B cell (primary cell): ENCODE data around the gene MTHFSD. TPM values are rescaled to one million over a fixed set of nuclear protein-coding genes. Genes with fewer than 3 reads are reported as not detected.

ENCODE experiments used
- ATAC-seq: fragments of 200-7000 bp; cut with Tn5 transposase; one replicate; pipeline ENCODE4 v1.10.0; 2021; ENCODE audit warnings: low read depth, mild to moderate bottlenecking, moderate number of reproducible peaks, moderate library complexity
- CTCF ChIA-PET: fragments of 350-600 bp; sonication (Branson Sonifier 250); formaldehyde crosslinking; loops from one replicate; lab custom pipeline; 2021; ENCODE audit warnings: antibody characterized with exemption, inconsistent platforms; lab: Charles Lee
- POLR2A ChIA-PET: fragments of 350-600 bp; sonication (Branson Sonifier 250); formaldehyde crosslinking; loops from one replicate; lab custom pipeline; 2021; ENCODE audit warnings: antibody characterized with exemption; lab: Charles Lee
- DNase-seq: peaks from one replicate; pipeline ENCODE4 v3.0.0; 2013
- H2AFZ ChIP-seq: 2 replicates; pipeline ENCODE4 v1.6.1; 2012; ENCODE audit warnings: mild to moderate bottlenecking, low read depth, low read length; ENCODE audit not compliant: insufficient read depth, poor library complexity, severe bottlenecking
- H3K27ac ChIP-seq, 2 donors: 1 replicate in 1 of 2; 2 replicates in 1 of 2; pipeline ENCODE4 v1.5.1; 2012 to 2013; ENCODE audit warnings: low read length in 2 of 2, mild to moderate bottlenecking in 2 of 2, moderate library complexity in 1 of 2
- H3K27me3 ChIP-seq, 4 experiments: fragments of 200-600 bp in 1 of 4; sonication (generic) in 1 of 4; replicated peaks in 1 of 4; 1 replicate in 2 of 4; 2 replicates in 2 of 4; pipeline versions ENCODE4 v1.6.1 to v1.7.0; 2013 to 2016; ENCODE audit warnings: low read length in 3 of 4, mild to moderate bottlenecking in 2 of 4, mixed read lengths in 1 of 4, moderate library complexity in 1 of 4; ENCODE audit not compliant: insufficient read depth in 4 of 4, control insufficient read depth in 3 of 4; ENCODE audit errors: control extremely low read depth in 1 of 4
- H3K36me3 ChIP-seq, 2 experiments: replicated peaks in 1 of 2; 1 replicate in 1 of 2; 2 replicates in 1 of 2; pipeline versions ENCODE4 v1.6.1 to v1.7.1; 2013; ENCODE audit warnings: low read length in 1 of 2; ENCODE audit not compliant: insufficient read depth in 2 of 2, control insufficient read depth in 1 of 2; ENCODE audit errors: control extremely low read depth in 1 of 2, extremely low read depth in 1 of 2
- H3K4me1 ChIP-seq, 2 donors: fragments of 200-600 bp in 1 of 2; sonication (generic) in 1 of 2; 1 replicate in 1 of 2; 2 replicates in 1 of 2; pipeline versions ENCODE4 v1.5.1 to v1.6.1; 2013 to 2017; ENCODE audit warnings: low read length in 2 of 2; ENCODE audit not compliant: control insufficient read depth in 2 of 2, insufficient read depth in 2 of 2
- H3K4me2 ChIP-seq: replicated peaks from 2 replicates; pipeline ENCODE3; 2012; ENCODE audit warnings: mild to moderate bottlenecking, low read depth, low read length; ENCODE audit not compliant: poor library complexity, severe bottlenecking
- H3K4me3 ChIP-seq, 5 experiments: fragments of 200-600 bp in 1 of 5; sonication (generic) in 1 of 5; 1 replicate in 3 of 5; 2 replicates in 2 of 5; pipeline versions ENCODE4 v1.5.1 to v1.7.0; 2011 to 2016; ENCODE audit warnings: low read length in 4 of 5, mild to moderate bottlenecking in 4 of 5, low read depth in 2 of 5, control low read depth in 1 of 5, moderate library complexity in 1 of 5; ENCODE audit not compliant: insufficient read depth in 1 of 5; ENCODE audit errors: control extremely low read depth in 1 of 5, extremely low read depth in 1 of 5
- H3K79me2 ChIP-seq: fragments of 200-600 bp; sonication (generic); one replicate; pipeline ENCODE4 v1.6.0; 2016; ENCODE audit warnings: low read length; ENCODE audit not compliant: control insufficient read depth, insufficient read depth
- H3K9ac ChIP-seq: fragments of 200-600 bp; sonication (generic); 2 replicates; pipeline ENCODE4 v1.6.1; 2017; ENCODE audit warnings: mild to moderate bottlenecking, low read length, moderate library complexity
- H3K9me3 ChIP-seq, 3 donors: one replicate each; pipeline versions ENCODE4 v1.6.1 to v1.7.1; 2013; ENCODE audit warnings: low read length in 2 of 3; ENCODE audit not compliant: control insufficient read depth in 2 of 3, insufficient read depth in 1 of 3; ENCODE audit errors: control extremely low read depth in 1 of 3
- H4K20me1 ChIP-seq: 2 replicates; pipeline ENCODE4 v1.6.0; 2012; ENCODE audit warnings: mild to moderate bottlenecking, low read length; ENCODE audit not compliant: insufficient read depth, control insufficient read depth, poor library complexity, severe bottlenecking
- H3K27ac Mint-ChIP-seq: one replicate; pipeline ENCODE4 v1.8.0; 2021; ENCODE audit warnings: mixed read lengths
- H3K27me3 Mint-ChIP-seq: one replicate; pipeline ENCODE4 v1.8.0; 2021; ENCODE audit warnings: mixed read lengths
- H3K4me1 Mint-ChIP-seq: one replicate; pipeline ENCODE4 v1.8.0; 2021; ENCODE audit warnings: mixed read lengths
- H3K4me3 Mint-ChIP-seq: one replicate; pipeline ENCODE4 v1.8.0; 2021; ENCODE audit warnings: mixed read lengths
- H3K9me3 Mint-ChIP-seq: one replicate; pipeline ENCODE4 v1.8.0; 2022; ENCODE audit warnings: mixed read lengths; ENCODE audit not compliant: insufficient read depth
- CTCF ChIP-seq: fragments of 200-600 bp; IDR thresholded peaks from one replicate; pipeline ENCODE4 v1.8.0; 2022; ENCODE audit warnings: antibody characterized with exemption, mild to moderate bottlenecking
- EZH2 ChIP-seq: IDR thresholded peaks from 2 replicates; pipeline ENCODE4 v1.6.1; 2012; ENCODE audit warnings: borderline replicate concordance, low read depth, mild to moderate bottlenecking, moderate library complexity, low read length; ENCODE audit not compliant: insufficient read depth, poor library complexity, severe bottlenecking
- WGBS: methylation state at CpG from one replicate; pipeline ENCODE4 v1.1.5; 2013; ENCODE audit warnings: missing lambda C conversion rate; ENCODE audit not compliant: insufficient coverage; 5-methylcytosine and 5-hydroxymethylcytosine counted together
- intact Hi-C: fragments of 100-400 bp; cut with micrococcal nuclease; formaldehyde crosslinking; loops from one replicate; pipeline ENCODE4 v1.10.0; 2022
- polyA plus RNA-seq: library from polyadenylated mRNA; depleted of rRNA; stranded (reverse); fragments of >200 nt; gene quantifications from 2 replicates; pipeline ENCODE4 v1.2.3, GENCODE V29; 2012
- total RNA-seq, 2 donors: library from RNA; stranded (reverse); fragments of 120-200 nt in 1 of 2; gene quantifications; 1 replicate in 1 of 2; 2 replicates in 1 of 2; pipeline versions ENCODE4 v1.2.3 to v1.2.4, GENCODE V29; 2013 to 2022

MTHFSD gene
- total and polyA plus RNA-seq, 2 donors (not counting 1 experiment from before 2014, with no cell fraction given): 21.5 to 42.0 TPM

GRCh38 chr16:86512301-86512859 is 42.7 kb downstream of the MTHFSD start:
- H3K36me3 ChIP-seq: no peaks in the 10 kb centered on the region
- H3K4me2 ChIP-seq: no peak overlapping the region
- peak overlapping the region; percentile 5 for H3K4me3 Mint-ChIP-seq
- H3K9me3 ChIP-seq: peaks cover 0 to 27% (median 1%) of the 10 kb centered on the region in 3 donors
- peaks cover 17% of the 10 kb centered on the region for H3K4me1 Mint-ChIP-seq
- 18% methylated on average over 24 of the region's 24 CpGs for WGBS
- H3K4me1 ChIP-seq: peaks cover 33 to 42% of the 10 kb centered on the region in 2 donors
- no peak overlapping the region for H3K4me3 ChIP-seq
- TF ChIP-seq CTCF (no peak), EZH2 (no peak)
- peaks cover 0 to 85% (median 49%) of the 10 kb centered on the region in 4 experiments for H3K27me3 ChIP-seq
- no peaks in the 10 kb centered on the region for H3K9me3 Mint-ChIP-seq
- CTCF ChIA-PET: no interaction called here
- POLR2A ChIA-PET: no interaction called here
- peaks cover 50% of the 10 kb centered on the region for H3K27me3 Mint-ChIP-seq
- no peaks in the 10 kb centered on the region for H3K79me2 ChIP-seq
- H3K9ac ChIP-seq: no peak overlapping the region
- no peak overlapping the region for H3K27ac Mint-ChIP-seq
- no peak overlapping the region for H2AFZ ChIP-seq
- DNase-seq (no peak), ATAC-seq (no peak)
- intact Hi-C loops: loop anchor here (5.0 kb wide), 1 partner anchor 55 kb away; the partner anchor contains the start of gene FOXC2
- no peaks in the 10 kb centered on the region for H4K20me1 ChIP-seq
- H3K27ac ChIP-seq: no peak overlapping the region

GRCh38 chr16:86511317-86512161 is 43.5 kb downstream of the MTHFSD start:
- Histone ChIP-seq H3K27me3 (peaks cover 0 to 85% (median 53%) of the 10 kb centered on the region in 4 experiments), H3K4me2 (peak overlapping the region; percentile 96), H3K36me3 (no peaks in the 10 kb centered on the region), H2AFZ (no peak overlapping the region), H3K79me2 (no peaks in the 10 kb centered on the region), H4K20me1 (no peaks in the 10 kb centered on the region), H3K4me1 (peaks cover 36 to 50% of the 10 kb centered on the region in 2 donors), H3K9ac (no peak overlapping the region), H3K4me3 (no peak overlapping the region), H3K27ac (no peak overlapping the region), H3K9me3 (peaks cover 0 to 32% (median 1%) of the 10 kb centered on the region in 3 donors)
- 23% methylated on average over 41 of the region's 44 CpGs for WGBS
- ATAC-seq: no peak
- intact Hi-C loops: loop anchor here (5.0 kb wide), 1 partner anchor 56 kb away; the partner anchor contains the start of gene FOXC2
- ChIA-PET POLR2A (no interaction called here), CTCF (interaction anchor here (0.6 to 1.1 kb wide), 3 partner anchors 9 to 495 kb away, joined by 4 to 6 read pairs (median 6); no protein-coding TSS in a partner anchor)
- H3K27me3 Mint-ChIP-seq: peaks cover 52% of the 10 kb centered on the region
- TF ChIP-seq CTCF (no peak), EZH2 (no peak)
- H3K9me3 Mint-ChIP-seq: no peaks in the 10 kb centered on the region
- H3K27ac Mint-ChIP-seq: no peak overlapping the region
- H3K4me1 Mint-ChIP-seq: peaks cover 22% of the 10 kb centered on the region
- DNase-seq: no peak
- peak overlapping the region; percentile 71 for H3K4me3 Mint-ChIP-seq
